CD4-positive, alpha-beta T cell (primary cell): ENCODE data around the gene TNS3. TPM values are rescaled to one million over a fixed set of nuclear protein-coding genes. Genes with fewer than 3 reads are reported as not detected.

Experiments
- ATAC-seq: fragments of 200-7000 bp; cut with Tn5 transposase; one replicate; pipeline ENCODE4 v1.10.0; 2022; ENCODE audit warnings: mild to moderate bottlenecking; ENCODE audit not compliant: poor library complexity
- CTCF ChIA-PET: fragments of 350-600 bp; sonication (Branson Sonifier 250); formaldehyde crosslinking; loops from one replicate; lab custom pipeline; 2021; ENCODE audit warnings: antibody characterized with exemption, inconsistent platforms; lab: Charles Lee
- POLR2A ChIA-PET: fragments of 350-600 bp; sonication (Branson Sonifier 250); formaldehyde crosslinking; loops from one replicate; lab custom pipeline; 2021; ENCODE audit warnings: antibody characterized with exemption, inconsistent platforms; lab: Charles Lee
- DNase-seq, 14 experiments: peaks; one replicate each; pipeline ENCODE4 v3.0.0-alpha.2; 2013 to 2020; ENCODE audit warnings: mixed read lengths in 2 of 14
- H3K27ac ChIP-seq, 2 donors: one replicate each; pipeline versions ENCODE4 v1.5.1 to v1.7.0; 2013; ENCODE audit warnings: low read length in 2 of 2, low read depth in 1 of 2, mild to moderate bottlenecking in 1 of 2
- H3K27me3 ChIP-seq, 2 experiments: 1 replicate in 1 of 2; 2 replicates in 1 of 2; pipeline versions ENCODE4 v1.6.1 to v1.7.0; 2013; ENCODE audit warnings: low read length in 2 of 2, control low read depth in 1 of 2, mild to moderate bottlenecking in 1 of 2, moderate library complexity in 1 of 2; ENCODE audit not compliant: insufficient read depth in 2 of 2, control insufficient read depth in 1 of 2
- H3K36me3 ChIP-seq: one replicate; pipeline ENCODE4 v1.6.1; 2013; ENCODE audit warnings: low read length, control low read depth; ENCODE audit not compliant: insufficient read depth
- H3K4me1 ChIP-seq: one replicate; pipeline ENCODE4 v1.6.1; 2013; ENCODE audit warnings: low read length, control low read depth; ENCODE audit not compliant: insufficient read depth
- H3K4me3 ChIP-seq: one replicate; pipeline ENCODE4 v1.5.1; 2013; ENCODE audit warnings: mild to moderate bottlenecking, low read length, moderate library complexity
- H3K9me3 ChIP-seq, 2 experiments: 1 replicate in 1 of 2; 2 replicates in 1 of 2; pipeline versions ENCODE4 v1.6.1 to v1.7.0; 2013; ENCODE audit warnings: low read length in 2 of 2, mild to moderate bottlenecking in 2 of 2, control low read depth in 1 of 2, moderate library complexity in 1 of 2; ENCODE audit not compliant: control insufficient read depth in 1 of 2, insufficient read depth in 1 of 2
- H3K27ac Mint-ChIP-seq: one replicate; pipeline ENCODE4 v1.8.0; 2020; ENCODE audit warnings: mixed read lengths
- H3K27me3 Mint-ChIP-seq: one replicate; pipeline ENCODE4 v1.8.0; 2021; ENCODE audit warnings: mixed read lengths
- H3K36me3 Mint-ChIP-seq: one replicate; pipeline ENCODE4 v1.8.0; 2021; ENCODE audit warnings: low read depth, mixed read lengths
- H3K4me1 Mint-ChIP-seq: one replicate; pipeline ENCODE4 v1.8.0; 2021; ENCODE audit warnings: low read depth, mixed read lengths
- H3K4me3 Mint-ChIP-seq: one replicate; pipeline ENCODE4 v1.8.0; 2020; ENCODE audit warnings: mild to moderate bottlenecking, mixed read lengths
- H3K9me3 Mint-ChIP-seq: one replicate; pipeline ENCODE4 v1.8.0; 2020; ENCODE audit warnings: mixed read lengths
- CTCF ChIP-seq: fragments of 200-600 bp; IDR thresholded peaks from one replicate; pipeline ENCODE4 v1.8.0; 2022; ENCODE audit warnings: antibody characterized with exemption, mild to moderate bottlenecking
- intact Hi-C, 2 experiments: fragments of 100-400 bp; cut with DNase I in 1 of 2; cut with micrococcal nuclease in 1 of 2; formaldehyde crosslinking; loops; one replicate each; pipeline versions ENCODE4 v1.15.1 to v1.9.0; 2023 to 2025; cut with DNase I, micrococcal nuclease
- total RNA-seq, 174 experiments: library from RNA in 2 of 174; stranded (reverse) in 2 of 174; gene quantifications; one replicate each; pipeline ENCODE4 v1.2.3 and lab custom pipeline; 2021 to 2026

Gene TNS3
- total RNA-seq, 2 experiments from 2014 or later: 0.16 to 0.47 TPM

GRCh38 chr7:47335557-47336471 is 246.1 kb downstream of the TNS3 start:
- Mint-ChIP-seq H3K27me3 (no peaks in the 10 kb centered on the region), H3K36me3 (no peaks in the 10 kb centered on the region), H3K27ac (no peak overlapping the region), H3K4me3 (no peak overlapping the region), H3K4me1 (no peaks in the 10 kb centered on the region), H3K9me3 (no peaks in the 10 kb centered on the region)
- H3K27me3 ChIP-seq: no peaks in the 10 kb centered on the region
- ChIA-PET POLR2A (no interaction called here), CTCF (no interaction called here)
- no peaks in the 10 kb centered on the region for H3K36me3 ChIP-seq
- no peak overlapping the region for H3K4me3 ChIP-seq
- no peaks in the 10 kb centered on the region for H3K9me3 ChIP-seq
- ATAC-seq (no peak), DNase-seq (no peak)
- TF ChIP-seq CTCF: no peak
- H3K4me1 ChIP-seq: no peaks in the 10 kb centered on the region
- no peak overlapping the region for H3K27ac ChIP-seq
- intact Hi-C loops: no loop called here

- Histone ChIP-seq H3K27ac (no peak overlapping the region), H3K9me3 (no peaks in the 10 kb centered on the region), H3K36me3 (no peaks in the 10 kb centered on the region), H3K4me3 (no peak overlapping the region), H3K4me1 (no peaks in the 10 kb centered on the region), H3K27me3 (no peaks in the 10 kb centered on the region)
- H3K27me3 Mint-ChIP-seq: no peaks in the 10 kb centered on the region
- no peak for DNase-seq
- no peak overlapping the region for H3K27ac Mint-ChIP-seq
- no peak for TF ChIP-seq CTCF
- H3K4me1 Mint-ChIP-seq: no peaks in the 10 kb centered on the region
- intact Hi-C loops: no loop called here
- no peaks in the 10 kb centered on the region for H3K9me3 Mint-ChIP-seq
- CTCF ChIA-PET: no interaction called here
- POLR2A ChIA-PET: no interaction called here
- no peak for ATAC-seq
- no peak overlapping the region for H3K4me3 Mint-ChIP-seq
- no peaks in the 10 kb centered on the region for H3K36me3 Mint-ChIP-seq
These were observed 246.8 kb downstream of the TNS3 start for GRCh38 chr7:47335071-47335470.

GRCh38 chr7:47333959-47334358 is 248.0 kb downstream of the TNS3 start:
- no peak overlapping the region for H3K27ac ChIP-seq
- no peaks in the 10 kb centered on the region for H3K27me3 Mint-ChIP-seq
- H3K9me3 Mint-ChIP-seq: no peaks in the 10 kb centered on the region
- ChIA-PET POLR2A (no interaction called here), CTCF (no interaction called here)
- no peaks in the 10 kb centered on the region for H3K4me1 Mint-ChIP-seq
- no peak overlapping the region for H3K4me3 Mint-ChIP-seq
- no peak overlapping the region for H3K27ac Mint-ChIP-seq
- no peak for TF ChIP-seq CTCF
- H3K36me3 ChIP-seq: no peaks in the 10 kb centered on the region
- DNase-seq (no peak), ATAC-seq (no peak)
- H3K4me1 ChIP-seq: no peaks in the 10 kb centered on the region
- intact Hi-C loops: no loop called here
- peaks cover 0 to 6% of the 10 kb centered on the region in 2 experiments for H3K9me3 ChIP-seq
- H3K27me3 ChIP-seq: no peaks in the 10 kb centered on the region
- no peak overlapping the region for H3K4me3 ChIP-seq
- no peaks in the 10 kb centered on the region for H3K36me3 Mint-ChIP-seq
